Stimulated activated CD8-positive, alpha-beta memory T cell treated with anti-CD3 and anti-CD28 coated beads, Interleukin-12 subunit alpha, Interleukin-12 subunit beta, amount 100 ng/mL, for 1 hour (primary cell): Measurements from ENCODE around the gene CYTH3.
"Not testable (repeated sequence)": the region's sequence is repeated elsewhere in the genome, so short reads cannot be mapped to it uniquely, and the experiment has no call there.

Source experiments
- DNase-seq: peaks from one replicate; pipeline ENCODE4 v3.0.0-alpha.2; 2020; ENCODE audit warnings: low read depth

The CYTH3 gene

DNA sequence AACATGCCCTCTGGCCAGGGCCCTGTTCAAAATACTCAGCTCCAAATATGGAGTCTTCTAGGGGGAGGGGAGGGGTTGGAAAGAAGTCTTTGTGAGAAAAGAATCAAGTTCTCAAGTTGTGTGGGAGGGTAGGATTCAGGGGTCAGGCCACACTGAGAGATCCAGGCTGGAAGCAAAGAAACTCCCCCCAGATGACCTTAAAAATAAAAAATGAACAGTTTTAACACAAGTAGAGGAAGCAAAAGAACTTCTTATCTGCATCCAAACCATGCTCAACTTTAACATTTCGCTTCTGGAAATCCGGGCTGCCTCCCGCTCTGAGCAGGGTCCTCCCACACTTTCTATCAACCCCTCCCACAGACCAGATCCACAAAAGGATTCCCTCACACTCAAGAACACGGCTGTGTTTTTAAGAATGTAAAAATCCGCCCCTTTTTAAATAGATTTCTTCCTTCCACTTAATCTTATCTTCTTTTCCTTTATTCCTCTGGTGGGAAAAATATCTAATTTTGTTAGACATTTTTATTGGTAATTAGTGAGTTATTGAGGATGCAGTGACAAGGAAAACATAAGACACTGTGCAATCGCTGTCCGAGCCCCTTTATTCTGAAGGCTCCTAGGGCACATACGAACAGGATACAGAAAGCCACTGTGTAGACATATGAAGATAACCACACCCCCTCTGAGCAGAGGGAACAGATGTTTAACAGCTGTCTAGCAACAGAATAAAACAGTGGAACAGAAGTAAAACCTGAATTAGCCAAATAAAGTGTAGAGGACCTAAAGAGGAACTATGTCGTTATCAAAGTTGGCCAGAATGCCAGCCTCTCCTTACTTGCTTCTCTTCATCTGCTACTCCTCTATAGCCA, 43.8 kb downstream of the CYTH3 start:
- DNase-seq: no peak

DNA sequence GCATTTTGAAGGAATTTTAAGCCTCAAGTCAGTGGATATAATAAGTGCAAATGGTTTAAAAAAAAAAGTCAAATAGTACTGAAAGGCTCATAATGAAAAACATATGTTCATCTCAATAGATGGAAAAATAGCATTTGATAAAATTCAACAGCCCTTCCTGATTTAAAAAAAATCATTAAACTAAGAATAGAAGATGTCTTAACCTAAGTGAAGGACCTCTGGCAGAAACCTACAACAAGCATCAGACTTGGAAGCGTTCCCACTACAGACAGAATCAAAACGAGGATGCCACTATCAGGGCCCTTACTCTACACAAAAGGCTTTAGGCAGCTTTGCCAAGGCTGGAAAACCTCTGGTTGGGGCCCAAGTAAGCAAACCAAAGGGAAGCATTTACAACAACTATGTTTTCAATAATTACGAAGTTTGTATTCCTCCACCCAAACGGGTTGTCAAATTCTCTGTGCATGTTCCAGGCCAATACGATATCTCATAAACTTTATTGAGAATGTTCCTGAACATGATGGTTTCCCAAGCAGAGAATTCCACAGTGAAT, 45.1 kb downstream of the CYTH3 start:
- no peak for DNase-seq

DNA sequence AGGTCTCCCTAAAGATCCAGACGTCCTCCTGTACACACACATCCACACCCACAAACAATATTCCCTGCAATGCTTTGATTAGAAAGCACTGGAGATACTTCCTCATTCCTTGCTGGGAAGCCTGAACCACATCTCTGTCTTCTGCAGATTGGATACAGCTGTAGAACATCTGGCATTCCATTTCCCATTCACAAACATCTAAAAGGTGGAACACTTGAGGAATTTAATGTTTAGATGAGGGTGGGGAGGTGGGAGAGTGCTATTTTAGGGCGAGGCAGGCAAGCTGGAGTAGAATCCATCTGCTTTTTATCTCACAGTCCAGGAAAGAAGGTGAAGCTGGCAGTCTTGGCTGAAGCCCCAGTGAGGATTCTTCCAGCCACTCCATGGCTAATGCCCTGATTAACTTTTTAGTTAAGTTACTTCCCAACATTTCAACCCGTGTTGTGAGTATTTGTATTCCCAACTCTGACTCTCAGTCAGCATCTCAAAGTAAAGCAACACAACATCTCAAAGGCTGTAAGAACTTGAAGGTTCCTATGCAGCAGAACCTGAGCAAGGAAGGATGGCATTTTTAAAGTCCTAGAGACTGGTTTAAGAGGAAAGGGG, 46.1 kb downstream of the CYTH3 start:
- no peak for DNase-seq

DNA sequence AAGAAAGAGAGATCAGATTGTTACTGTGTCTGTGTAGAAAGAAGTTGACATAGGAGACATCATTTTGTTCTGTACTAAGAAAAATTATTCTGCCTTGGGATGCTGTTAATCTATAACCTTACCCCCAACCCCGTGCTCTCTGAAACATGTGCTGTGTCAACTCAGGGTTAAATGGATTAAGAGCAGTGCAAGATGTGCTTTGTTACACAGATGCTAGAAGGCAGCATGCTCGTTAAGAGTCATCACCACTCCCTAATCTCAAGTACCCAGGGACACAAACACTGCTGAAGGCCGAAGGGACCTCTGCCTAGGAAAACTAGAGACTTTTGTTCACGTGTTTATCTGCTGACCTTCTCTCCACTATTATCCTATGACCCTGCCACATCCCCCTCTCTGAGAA, 49.0 kb downstream of the CYTH3 start:
- not testable (repeated sequence) for DNase-seq

DNA sequence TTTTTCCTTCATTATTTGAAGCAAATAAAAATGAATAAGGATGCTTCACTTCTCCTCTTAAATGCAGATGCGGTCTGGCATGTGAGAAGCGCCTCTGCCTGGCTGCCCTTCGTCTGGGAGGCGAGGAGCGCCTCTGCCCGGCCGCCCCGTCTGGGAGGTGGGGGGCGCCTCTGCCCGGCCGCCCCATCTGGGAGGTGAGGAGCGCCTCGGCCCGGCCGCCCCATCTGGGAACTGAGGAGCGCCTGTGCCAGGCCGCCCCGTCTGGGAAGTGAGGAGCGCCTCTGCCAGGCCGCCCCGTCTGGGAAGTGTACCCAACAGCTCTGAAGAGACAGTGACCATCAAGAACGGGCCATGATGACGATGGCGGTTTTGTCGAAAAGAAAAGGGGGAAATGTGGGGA, 49.4 kb downstream of the CYTH3 start:
- DNase-seq: not testable (repeated sequence)

DNA sequence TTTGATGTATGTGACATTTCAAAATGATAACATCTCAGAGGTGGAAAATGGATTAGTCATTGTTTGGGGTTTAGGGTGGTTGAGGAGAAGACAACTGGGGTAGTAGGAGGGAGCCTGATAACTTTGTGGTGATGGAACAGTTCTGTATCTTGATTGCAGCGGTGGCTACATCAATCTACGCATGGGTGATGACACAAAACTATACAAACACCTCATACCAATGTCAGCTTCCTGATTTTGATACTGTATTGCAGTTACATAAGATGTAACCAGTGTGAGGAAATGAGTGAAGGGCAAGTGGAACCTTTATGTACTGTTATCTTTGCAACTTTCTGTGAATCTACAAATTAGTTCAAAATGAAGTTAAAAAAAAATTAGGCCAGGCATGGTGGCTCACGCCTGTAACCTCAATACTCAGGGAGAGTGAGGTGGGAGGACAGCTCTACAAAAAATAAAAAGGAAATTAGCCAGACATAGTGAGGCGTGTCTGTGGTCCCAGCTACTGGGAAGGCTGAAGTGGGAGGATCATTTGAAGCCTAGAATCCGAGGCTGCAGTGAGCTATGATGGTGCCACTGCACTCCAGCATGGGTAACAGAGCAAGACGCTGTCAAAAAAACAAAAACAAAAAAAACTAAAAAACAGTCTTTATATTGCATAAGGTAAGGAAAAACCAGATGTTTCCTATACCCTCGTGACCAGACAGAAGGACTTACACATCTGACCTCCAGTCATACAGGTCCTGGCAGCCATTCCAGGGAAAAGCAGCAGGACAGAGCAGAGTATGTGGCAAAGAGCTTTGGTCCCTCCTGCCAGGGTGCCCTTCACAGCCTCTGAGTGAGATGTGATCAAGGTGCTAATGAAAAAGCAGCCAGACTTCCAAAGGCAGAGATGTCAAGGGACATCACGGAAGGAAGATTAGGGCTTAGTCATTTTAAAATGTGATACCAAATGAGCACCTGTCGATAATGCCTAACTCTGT, 50.8 kb downstream of the CYTH3 start:
- DNase-seq: peak; percentile 14

DNA sequence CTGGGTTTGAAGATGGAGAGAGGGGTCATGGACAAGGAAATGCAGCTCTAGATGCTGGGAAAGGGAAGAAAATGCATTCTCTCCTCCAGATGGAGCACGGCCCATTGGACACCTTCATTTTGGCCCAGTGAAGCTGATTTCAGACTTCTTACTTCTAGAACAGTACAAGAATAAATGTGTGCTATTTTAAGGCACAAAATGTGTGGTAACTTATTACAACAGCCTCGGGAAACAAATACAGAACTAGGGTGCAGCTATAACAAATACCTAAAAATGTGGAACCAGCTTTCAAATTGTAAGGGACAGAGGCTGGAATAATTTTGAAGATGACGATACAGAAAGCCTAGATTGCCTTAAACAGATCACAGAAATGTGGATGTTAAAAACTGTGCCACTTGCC, 54.1 kb downstream of the CYTH3 start:
- DNase-seq: no peak

DNA sequence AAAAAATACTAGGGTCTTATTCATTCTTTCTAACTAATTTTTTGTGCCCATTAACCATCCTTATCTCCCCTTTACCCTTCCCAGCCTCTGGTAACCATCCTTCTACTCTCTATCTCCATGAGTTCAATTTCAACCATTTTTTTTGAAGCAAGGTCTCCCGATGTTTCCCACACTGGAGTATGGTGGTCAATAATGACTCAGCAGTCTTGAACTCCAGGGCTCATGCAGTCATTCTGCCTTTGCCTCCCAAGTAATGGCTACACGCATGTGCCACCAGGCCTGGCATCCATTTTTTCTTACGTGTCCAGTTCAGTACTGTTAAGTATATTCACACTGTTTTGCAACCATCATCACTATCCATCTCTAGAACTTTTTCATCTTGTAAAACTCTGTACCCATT, 60.4 kb downstream of the CYTH3 start:
- no peak for DNase-seq

DNA sequence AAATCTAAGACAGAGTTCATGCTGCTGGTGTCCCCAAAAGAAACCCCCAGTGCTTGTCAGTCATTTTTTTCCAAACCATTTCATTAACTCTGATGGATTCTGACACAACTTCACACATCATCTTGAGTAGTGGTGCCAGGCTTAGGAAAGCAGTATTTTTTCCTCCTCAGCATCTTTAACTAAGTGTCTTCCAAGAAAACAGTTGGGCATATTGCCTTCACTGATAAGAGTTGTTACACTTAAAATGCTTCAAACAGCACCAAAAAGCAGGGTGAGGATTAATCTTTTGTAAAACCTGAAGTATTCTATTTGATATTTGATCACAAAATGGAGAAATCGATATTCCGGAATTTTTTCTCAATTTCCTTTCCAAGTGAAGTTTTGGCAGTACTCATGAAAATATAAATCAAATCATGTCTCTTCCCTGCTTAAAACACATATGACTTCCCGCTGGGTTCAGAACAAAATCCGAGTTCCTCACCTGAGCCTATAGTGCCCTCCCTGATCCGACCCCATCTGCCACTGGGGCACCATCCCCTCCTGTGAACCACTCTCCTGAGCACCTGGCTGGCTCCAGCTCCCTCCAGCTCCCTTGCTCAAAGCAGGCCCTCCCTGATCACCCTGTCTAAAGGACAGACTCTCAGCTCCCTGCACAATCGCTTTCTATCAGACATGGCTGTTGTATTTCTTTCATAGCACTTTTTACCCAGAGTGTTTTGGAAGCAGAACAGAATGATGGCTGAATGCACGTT, 61.6 kb downstream of the CYTH3 start:
- no peak for DNase-seq

DNA sequence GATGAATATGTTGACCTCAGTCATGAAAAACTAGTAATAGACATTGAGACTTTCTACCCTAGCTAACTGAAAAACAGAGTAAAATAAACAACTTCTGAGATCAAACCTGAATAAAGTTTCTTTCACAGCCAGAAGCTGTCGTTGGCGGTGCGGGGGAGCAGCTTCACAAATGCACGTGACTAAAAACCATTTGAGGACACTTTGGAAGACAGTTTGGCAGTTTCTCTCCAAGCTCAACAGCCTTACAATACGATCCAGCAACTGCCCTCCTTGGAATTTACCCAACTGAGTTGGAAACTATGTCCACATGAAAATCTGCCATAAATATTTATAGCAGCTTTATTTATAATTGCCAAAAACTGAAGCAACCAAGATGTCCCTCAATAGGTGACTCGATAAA, 63.1 kb downstream of the CYTH3 start:
- DNase-seq: no peak

DNA sequence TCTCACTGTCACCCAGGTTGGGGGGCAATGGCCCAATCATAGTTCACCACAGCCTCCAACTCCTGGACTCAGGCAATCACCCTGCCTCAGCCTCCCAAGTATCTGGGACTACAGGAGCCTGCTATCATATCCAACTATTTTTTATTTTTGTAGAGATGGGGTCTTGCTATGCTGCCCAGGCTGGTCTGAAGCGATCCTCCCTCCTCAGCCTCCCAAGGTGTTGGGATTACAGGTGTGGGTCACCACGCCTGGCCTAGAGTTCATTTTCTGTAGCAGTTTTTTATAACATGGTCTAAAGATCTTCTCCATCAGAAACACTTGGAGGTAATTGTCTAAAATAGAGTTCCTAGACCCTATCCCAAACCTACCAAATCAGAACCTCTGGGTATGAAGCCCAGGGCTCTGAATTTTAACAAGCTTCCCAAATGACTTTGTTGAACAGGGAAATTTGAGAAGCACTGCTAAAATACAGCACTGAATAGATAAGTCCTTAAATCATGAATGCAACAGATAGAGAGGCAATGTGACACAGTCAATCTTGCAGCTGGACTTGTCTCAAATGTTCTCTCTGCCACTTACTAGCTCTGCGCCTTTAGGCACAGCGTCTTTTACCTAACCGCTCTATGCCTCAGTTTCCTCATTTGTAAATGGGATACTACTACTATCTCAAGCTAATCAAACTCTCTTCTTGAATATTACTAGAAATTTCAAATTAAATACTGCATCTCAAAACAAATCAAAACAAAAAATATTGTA, 63.7 kb downstream of the CYTH3 start:
- no peak for DNase-seq

DNA sequence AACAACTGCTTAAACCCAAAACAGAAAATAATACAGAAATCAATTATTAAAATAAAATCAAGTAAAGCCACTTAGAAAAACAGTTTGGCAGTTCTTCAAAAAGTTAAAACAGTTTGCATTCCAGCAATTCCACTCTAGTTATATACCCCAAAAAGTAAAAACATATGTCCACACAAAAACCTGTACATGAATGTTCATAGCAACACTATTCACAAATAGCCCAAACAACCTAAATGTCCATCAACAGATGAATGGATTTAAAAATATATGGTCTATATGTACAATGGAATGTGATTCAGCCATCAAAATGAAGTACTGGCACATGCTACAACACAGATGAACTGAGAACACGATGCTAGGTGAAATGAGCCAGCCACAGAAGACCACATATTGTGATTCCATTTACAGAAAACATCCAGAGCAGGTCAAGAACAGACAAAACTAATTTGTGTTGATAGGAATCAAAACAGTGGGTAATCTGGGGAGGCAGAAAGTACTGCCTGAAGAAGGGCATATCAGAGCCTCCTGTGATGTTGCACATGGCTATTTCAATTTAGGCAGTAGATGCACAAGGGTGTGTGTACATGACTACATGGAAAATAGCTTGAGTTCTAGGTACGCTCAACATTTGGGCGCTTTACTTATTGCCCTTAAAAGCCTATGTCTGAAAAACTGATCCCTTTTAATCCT, 66.3 kb downstream of the CYTH3 start:
- DNase-seq: no peak

DNA sequence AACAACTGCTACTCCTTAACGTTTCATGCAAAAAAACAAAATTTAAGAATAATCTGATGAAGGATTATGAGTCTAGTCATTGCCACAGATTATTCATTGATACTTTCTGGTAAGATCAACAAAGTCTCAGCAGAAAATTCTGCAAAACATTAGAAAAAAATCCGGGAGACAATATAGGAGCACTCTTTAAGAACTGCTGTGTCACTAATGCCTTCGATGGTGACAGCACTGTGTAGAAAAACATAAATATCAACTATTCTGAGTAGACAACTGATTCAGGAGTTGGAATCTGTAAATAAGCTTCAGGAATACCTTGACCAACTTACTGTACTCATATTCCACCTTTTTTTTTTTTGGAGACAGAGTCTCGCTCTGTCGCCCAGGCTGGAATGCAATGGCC, 69.0 kb downstream of the CYTH3 start:
- DNase-seq: no peak

DNA sequence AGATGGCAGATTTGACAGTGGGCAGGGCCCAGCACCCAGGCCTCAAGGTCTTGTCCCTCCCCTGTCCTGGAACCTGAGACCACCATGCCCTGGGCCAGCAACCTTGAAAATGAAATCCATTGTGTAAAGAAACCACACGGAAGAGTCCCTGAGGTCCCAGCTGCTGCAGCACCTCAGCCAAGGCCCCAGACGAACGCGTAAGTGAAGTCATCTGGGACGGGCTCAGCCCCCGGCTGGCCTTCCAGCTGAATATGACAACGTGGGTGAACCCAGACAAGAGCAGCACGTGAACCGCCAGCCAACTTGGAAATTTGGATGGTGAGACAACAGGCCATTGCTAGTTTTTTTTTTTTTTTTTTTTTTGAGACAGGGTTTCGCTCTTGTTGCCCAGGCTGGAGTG, 70.3 kb downstream of the CYTH3 start:
- no peak for DNase-seq

DNA sequence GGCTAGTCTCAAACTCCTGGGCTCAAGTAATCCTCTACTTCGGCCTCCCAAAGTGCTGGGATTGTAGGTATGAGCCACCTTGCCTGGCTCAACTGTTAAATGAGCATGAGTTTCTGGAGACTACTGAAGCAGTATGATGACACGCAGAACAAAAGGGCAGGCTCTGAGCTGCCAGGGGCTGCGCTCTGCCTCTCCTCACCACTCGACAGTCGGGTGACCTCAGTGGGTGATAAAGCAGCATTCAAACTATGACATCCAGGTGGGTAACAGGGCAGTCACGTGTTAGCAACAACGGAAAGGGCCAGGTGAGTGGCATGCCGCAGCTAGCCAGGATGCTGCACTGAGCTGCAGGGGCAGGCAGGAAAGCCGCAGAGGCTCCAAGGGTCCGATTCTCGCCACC, 71.5 kb downstream of the CYTH3 start:
- no peak for DNase-seq

DNA sequence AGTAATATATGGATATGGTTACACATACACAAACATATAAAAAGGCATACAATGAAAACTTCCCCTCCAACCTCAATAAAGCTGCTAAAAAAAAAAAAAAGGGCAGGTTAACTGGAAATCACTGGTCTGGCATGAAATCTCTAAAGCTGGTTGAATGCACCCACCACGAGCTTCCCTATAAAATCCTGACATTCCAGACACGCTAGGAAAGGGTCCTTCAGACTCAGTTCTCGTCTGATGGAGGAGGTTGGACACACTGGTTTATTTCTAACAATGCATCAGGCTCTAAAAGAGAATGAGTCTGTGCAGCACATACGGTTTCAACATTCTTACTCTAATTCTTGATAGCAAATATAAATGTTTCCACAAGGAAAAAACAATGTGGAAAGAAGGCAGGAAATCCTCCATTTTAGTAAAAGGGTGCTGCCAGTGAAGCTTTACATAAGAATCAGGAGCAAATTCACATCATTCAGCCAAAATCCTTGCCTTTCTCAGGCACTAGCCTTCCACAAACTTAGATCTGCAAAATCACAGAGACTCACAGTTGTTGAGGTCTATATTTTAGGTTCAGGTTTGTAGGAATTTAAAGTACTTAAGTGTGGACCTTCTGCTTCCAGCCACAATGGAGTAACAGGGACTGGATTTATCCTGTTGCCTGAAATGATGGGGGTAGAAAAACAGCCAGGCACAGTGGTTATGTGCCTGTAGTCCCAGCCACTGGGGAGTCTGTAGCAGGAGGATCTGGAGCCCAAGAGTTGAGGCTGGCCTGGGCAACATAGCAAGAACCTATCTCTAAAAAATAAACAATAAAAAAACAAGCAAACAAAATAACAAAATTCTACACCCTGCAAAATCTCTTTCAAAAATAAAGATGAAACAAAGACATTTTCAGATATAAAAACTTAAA, 73.5 kb downstream of the CYTH3 start:
- no peak for DNase-seq

DNA sequence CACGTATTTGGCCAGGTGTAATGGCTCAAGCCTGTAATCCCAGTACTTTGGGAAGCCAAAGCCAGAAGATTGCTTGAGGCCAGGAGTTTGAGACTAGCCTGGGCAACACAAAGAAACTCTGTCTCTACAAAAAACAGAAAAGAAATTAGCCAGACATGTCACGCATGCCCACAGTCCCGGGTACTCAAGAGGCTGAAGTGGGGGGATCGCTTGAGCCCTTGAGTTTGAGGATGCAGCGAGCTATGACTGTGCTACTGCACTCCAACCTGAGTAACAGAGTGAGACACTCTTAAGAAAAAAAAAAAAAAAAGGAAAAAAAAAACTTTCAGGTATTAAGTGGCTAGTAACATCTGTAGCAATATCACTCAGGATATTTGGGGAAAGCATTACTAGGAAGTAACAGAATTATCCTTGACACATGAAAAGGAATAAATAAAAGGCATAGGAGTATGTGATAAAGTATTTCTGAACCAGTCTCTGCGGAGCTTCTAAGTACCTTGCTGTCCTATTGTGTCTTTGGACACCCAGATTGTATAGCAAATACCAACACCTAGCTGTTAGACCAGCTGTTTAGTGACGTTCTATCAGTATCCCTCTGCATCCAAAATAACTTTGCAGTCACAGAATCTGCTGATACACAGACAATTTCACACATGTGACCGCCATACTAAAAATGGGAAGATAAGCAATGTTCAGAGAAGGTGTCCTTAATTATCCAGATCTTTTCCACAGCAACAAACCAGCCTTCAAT, 74.4 kb downstream of the CYTH3 start:
- DNase-seq: no peak

DNA sequence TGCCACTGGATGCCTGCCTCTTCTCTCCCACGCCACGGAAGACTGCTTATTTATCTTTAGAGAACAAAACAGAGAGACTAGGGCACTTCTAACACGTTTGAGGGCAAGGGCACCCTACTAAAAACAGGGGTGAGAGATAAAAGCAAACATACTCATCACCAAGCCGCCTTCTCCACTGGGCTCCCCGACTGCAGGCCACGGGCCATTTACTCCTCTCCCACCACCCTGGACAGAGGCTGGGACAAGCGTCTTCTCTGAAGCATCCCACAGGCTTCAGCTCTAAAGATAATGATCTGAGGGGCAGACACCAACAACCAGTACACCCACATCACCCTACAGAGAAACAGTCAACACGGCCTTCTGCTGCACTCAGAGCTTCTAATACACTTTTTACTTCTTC, 78.7 kb downstream of the CYTH3 start:
- no peak for DNase-seq
